ENCODE measurements around the gene SKI. TPM values are rescaled to one million over a fixed set of nuclear protein-coding genes. Genes with fewer than 3 reads are reported as not detected.

The SKI gene
- total and polyA plus RNA-seq, 2 of the 4 experiments (the other 2 are of a cell fraction), result 2.3 to 20.1 TPM

DNA sequence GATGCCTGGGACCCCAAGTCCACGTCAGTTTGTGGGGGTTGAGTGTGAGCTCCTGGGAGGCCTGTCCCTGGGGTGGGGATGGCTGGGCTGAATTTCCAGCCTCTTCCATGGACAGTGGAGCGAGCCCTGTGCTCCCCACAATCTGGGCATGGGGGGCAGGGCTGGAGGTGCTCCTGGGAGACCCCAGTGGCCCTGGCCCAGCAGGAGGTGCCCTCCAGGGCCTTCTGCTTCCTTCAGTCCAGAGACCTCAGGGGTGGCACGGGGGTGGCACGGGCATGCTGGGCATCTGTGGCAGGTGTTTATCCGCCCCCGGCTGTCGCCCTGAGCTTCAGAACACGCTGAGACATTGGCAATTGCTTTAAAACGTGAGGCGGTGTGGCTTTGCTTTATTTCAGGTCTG, 122.4 kb downstream of the SKI start:
- intact Hi-C loops (cut with micrococcal nuclease), result no loop called here
- Histone ChIP-seq H2AFZ (replicated peaks; ENCODE audit: low read length, poor library complexity) (no peak overlapping the region), H3K56ac (ENCODE audit: extremely low read depth, insufficient read depth, low read length) (no peak overlapping the region), H3K9me1 (ENCODE audit: insufficient read depth, low read length) (no peaks in the 10 kb centered on the region), H3K27me3 (ENCODE audit: control insufficient read depth, insufficient read depth, low read length) (no peaks in the 10 kb centered on the region), H4K5ac (ENCODE audit: low read depth, low read length) (no peak overlapping the region), H4K20me1 (ENCODE audit: insufficient read depth, low read length) (no peaks in the 10 kb centered on the region), H2BK120ac (ENCODE audit: low read depth, low read length) (no peak overlapping the region), H3K4me1 (ENCODE audit: control insufficient read depth, insufficient read depth, low read length) (no peaks in the 10 kb centered on the region), H3K27ac (ENCODE audit: insufficient read depth, low read length) (no peak overlapping the region), H4K91ac (ENCODE audit: insufficient read depth, low read depth, low read length) (no peak overlapping the region), H3K36me3 (ENCODE audit: control insufficient read depth, insufficient read depth, low read length) (no peaks in the 10 kb centered on the region), H2BK15ac (ENCODE audit: low read depth, low read length) (no peak overlapping the region), H3K4ac (ENCODE audit: low read depth, low read length) (no peak overlapping the region), H3K9me3 (ENCODE audit: control insufficient read depth, insufficient read depth, low read length) (no peaks in the 10 kb centered on the region), H2AK5ac (ENCODE audit: low read depth, low read length) (no peak overlapping the region), H2AK9ac (replicated peaks; ENCODE audit: low read depth, low read length, poor library complexity) (no peak overlapping the region), H3K23ac (ENCODE audit: low read depth, low read length) (no peak overlapping the region), H3K4me3 (ENCODE audit: insufficient read depth, low read depth, low read length) (no peak overlapping the region), H3K14ac (replicated peaks; ENCODE audit: low read depth, low read length) (no peak overlapping the region), H3K4me2 (ENCODE audit: low read depth, low read length) (no peak overlapping the region), H2BK5ac (ENCODE audit: low read depth, low read length, poor library complexity, severe bottlenecking) (no peak overlapping the region), H3K9ac (ENCODE audit: low read depth, low read length) (no peak overlapping the region), H3K79me1 (ENCODE audit: low read depth in 1 of 2, low read length in 2 of 2) (no peaks in the 10 kb centered on the region), H3K18ac (ENCODE audit: low read depth, low read length) (no peak overlapping the region), H2BK20ac (ENCODE audit: low read depth, low read length) (no peak overlapping the region), H4K8ac (ENCODE audit: low read depth in 2 of 2, low read length in 2 of 2) (no peak overlapping the region)
- dilution Hi-C loops (cut with HindIII; ENCODE audit: low sequenced_read_pairs, unreplicated experiment), result no loop called here
- TF ChIP-seq CTCF (conservative IDR thresholded peaks at IDR 0.05; ENCODE audit: low read depth, low read length) (no peak), MAZ (IDR thresholded peaks at IDR 0.05; ENCODE audit: borderline replicate concordance, low read depth, low read length) (no peak), BHLHE40 (IDR thresholded peaks at IDR 0.05; ENCODE audit: low read depth, low read length) (no peak), RFX5 (IDR thresholded peaks at IDR 0.05; ENCODE audit: low read depth, low read length) (no peak), POLR2A (IDR thresholded peaks at IDR 0.05; ENCODE audit: low read depth, low read length) (no peak), RCOR1 (IDR thresholded peaks at IDR 0.05; ENCODE audit: insufficient replicate concordance, low read length) (no peak), NFE2L2 (IDR thresholded peaks at IDR 0.05; ENCODE audit: low read depth, low read length) (no peak), SMC3 (IDR thresholded peaks at IDR 0.05; ENCODE audit: low read depth, low read length) (no peak), ELK1 (IDR thresholded peaks at IDR 0.05; ENCODE audit: borderline replicate concordance, low read depth, low read length) (no peak), MXI1 (IDR thresholded peaks at IDR 0.05; ENCODE audit: borderline replicate concordance, low read depth, low read length) (no peak), USF2 (IDR thresholded peaks at IDR 0.05; ENCODE audit: low read depth, low read length) (no peak)
- CTCF ChIA-PET, result interaction anchor here (0.9 kb wide), 1 partner anchor 10 kb away, joined by 3 read pairs; no protein-coding TSS in a partner anchor
- BruUV-seq (replicated peaks), result no TSS peak
- in situ Hi-C loops (cut with MboI; ENCODE audit: low sequenced_read_pairs), result loop anchor here (25.0 kb wide), 1 partner anchor 388 kb away; no protein-coding TSS in a partner anchor
- DNase-seq (no peak), ATAC-seq (ENCODE audit: low read depth) (no peak)
- 69% methylated on average over 2 of the region's 10 CpGs; no CpG with 5 or more reads in 1 of the 2 experiments for WGBS, 2 experiments (ENCODE audit: extremely low coverage in 2 of 2, insufficient read length in 1 of 2)
- POLR2A ChIA-PET (ENCODE audit: unreplicated experiment), result no interaction called here
